ENCODE data around the gene AASDHPPT.

AASDHPPT gene

DNA sequence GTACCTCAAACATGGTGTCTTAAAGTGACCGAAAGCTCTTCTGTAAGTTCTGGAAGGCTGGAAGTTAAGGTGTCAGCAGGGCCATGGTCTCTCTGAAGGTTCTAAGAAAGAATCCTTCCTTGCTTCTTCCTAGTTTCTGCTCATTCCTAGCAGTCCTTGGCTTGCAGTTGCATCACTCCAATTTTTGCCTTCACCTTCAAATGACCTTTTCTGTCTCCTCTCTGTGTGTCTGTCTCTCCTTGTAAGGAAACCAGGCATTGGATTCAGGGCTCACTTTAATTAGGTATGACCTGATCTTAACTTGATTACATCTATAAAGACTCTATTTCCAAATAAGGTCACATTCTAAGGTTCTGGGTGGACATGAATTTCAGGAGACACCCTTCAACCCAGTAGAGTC lies 8.7 kb downstream of the AASDHPPT start:
- in situ Hi-C loops (cut with HindIII; ENCODE audit: low sequenced_read_pairs): no loop called here

DNA sequence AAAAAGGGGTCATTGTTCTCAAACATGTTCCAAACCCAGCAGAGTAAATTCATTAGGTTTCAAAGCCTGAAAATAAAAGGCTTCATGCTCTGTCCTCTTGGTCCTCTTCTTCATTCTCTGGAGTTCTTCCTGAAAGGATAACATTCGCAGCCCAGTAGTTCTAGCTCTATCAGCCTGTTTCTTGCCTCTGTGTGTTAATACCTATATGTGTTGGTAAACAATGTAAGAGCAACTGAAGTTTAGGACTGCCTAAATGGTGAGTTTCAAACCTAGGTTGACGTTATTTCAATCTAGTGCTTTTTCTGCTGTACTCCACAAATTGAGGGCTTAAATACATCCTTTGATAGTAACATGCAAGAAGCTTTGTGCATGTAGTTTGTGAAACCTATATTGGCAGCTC lies 9.4 kb downstream of the AASDHPPT start:
- in situ Hi-C loops (cut with HindIII; ENCODE audit: low sequenced_read_pairs): no loop called here

DNA sequence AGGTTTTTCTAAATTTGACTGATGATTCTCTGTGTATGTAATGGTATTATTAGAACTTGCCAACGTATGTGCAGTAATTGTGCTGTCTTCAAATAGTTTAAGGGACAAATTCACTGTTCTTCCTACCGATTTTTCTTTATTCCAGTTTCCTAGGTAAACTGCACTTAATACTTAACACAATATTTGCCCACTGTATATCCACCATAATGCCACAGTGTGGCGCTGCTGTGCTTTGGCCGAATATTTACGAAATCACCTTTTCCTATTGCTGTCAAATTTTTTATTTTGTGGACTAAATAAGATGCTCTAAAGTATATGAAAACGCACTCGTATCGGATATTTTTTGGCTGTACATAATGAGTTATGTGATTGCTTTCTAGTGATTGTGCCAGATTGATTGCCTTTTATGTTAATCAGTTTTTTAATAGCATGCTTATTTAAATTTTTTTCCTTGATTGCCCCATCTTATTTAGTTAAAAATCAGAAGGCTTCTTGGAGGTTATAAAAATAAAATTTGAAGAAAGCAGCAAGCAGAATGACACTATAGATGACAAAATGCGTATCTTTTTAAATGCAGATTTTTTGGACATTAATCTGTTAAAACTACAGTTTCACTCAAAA lies 10.5 kb downstream of the AASDHPPT start:
- in situ Hi-C loops (cut with HindIII; ENCODE audit: low sequenced_read_pairs): no loop called here

DNA sequence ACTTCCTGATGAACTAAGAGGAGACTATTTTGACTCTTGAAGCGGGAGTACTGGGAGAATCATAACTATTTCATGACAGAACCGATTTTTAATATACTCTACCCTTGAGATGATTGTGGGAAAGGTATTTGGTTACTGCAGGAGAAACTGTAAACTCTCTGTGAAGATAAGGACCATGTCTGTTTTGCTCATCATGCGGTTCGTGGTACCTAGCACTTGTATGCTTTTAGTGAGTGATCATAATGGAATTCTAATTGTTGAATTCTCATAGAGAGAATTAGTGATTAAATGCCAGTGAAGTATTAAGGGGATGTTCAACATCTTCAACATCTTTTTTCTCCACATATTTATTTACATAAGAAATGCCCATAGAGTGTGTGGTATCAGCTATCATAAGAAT lies 11.4 kb downstream of the AASDHPPT start:
- in situ Hi-C loops (cut with HindIII; ENCODE audit: low sequenced_read_pairs): no loop called here

DNA sequence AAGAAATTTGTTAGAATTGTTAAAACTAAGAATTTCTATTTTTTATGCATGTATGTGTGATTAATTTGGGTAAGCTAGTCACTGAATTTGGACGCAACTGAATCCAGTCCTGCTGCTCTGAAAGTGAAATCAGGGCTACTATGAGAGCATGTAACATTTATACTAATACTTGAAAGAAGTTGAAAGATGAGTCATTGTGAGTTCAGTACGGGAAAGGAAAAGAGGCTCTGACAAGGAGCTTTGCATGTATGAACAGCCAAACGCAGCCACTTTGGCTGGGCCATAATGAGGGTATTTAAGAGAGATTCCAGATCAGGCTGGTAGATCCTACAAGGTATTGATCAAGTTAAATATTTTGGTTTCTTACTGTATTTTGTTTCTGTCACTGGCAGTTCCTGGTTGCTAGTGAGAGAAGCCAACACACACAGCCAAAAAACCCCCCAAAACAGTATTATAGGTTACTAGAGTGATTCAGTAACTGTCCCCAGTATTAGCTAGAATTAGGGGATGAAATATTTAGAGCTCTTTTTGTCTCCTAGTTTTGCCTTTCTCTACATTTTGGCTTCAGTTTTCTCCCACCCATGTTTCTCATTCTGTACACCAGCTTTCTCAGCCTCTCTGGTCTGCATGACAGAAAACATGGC lies 14.1 kb downstream of the AASDHPPT start:
- in situ Hi-C loops (cut with HindIII; ENCODE audit: low sequenced_read_pairs): no loop called here

DNA sequence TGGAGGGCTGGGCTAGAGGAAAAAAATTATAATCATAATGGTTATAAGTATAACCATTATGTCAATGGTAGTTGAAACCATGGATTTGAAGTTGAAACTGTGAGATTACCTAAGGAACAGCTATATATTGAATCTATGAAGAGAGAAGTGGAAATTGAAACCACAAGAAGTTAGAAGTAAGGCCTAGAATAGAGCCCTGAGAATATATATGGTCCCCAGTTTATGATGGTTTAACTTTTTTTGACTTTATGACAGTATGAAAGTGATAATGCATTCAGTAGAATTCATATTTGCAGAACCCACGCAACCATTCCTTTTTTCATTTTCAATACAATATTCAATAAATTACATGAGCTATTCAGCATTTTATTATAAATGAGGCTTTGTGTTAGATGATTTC lies 15.0 kb downstream of the AASDHPPT start:
- in situ Hi-C loops (cut with HindIII; ENCODE audit: low sequenced_read_pairs): no loop called here

DNA sequence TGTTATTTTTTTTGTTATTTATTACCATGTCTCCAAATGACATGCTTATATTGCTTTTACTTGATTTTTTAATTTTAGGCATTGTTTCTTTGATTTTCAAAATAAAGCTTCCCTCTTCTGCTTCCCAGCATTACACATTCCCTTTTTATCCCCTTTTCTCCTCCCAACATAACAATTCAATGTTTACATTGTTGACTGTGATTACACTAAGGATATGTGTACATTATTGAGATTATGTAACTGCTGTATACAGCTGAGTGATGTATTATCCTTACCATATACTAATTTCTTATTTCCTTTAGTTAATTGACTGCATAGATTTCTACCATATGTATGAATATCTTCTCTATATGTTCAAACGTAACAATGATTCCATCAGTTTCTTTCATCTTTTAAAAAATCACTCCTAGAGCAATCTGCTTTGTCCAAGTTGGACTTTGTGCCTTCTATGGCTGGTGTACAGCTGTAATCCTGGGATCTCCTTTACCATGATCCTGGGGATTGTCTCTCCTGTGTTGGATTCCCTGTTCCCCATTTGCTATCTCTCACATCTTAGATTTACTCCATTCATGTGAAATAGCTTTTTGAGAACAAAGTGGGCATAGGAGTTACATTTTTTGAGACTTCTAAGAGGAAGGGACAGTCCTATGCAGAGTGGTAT lies 21.6 kb downstream of the AASDHPPT start:
- in situ Hi-C loops (cut with HindIII; ENCODE audit: low sequenced_read_pairs): no loop called here

DNA sequence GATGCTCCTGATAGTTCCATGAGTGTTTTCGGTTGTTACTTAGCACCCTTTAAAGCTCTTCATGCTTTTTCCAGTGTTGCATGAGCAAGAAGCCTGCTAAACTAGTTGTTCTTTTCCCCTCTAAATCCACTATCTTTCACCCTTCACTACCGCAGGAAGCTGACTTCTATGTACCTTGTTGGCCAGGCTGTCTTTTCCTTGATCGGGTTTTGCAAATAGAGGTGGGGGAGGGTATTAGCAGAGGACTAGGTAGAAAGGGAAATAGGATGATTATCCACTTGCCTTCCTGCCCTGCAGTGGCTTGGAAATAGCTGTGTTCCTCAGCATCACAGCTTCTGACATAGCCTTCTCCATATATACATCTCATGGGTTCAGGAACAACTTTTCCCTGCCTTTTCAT lies 23.9 kb downstream of the AASDHPPT start:
- in situ Hi-C loops (cut with HindIII; ENCODE audit: low sequenced_read_pairs): no loop called here

DNA sequence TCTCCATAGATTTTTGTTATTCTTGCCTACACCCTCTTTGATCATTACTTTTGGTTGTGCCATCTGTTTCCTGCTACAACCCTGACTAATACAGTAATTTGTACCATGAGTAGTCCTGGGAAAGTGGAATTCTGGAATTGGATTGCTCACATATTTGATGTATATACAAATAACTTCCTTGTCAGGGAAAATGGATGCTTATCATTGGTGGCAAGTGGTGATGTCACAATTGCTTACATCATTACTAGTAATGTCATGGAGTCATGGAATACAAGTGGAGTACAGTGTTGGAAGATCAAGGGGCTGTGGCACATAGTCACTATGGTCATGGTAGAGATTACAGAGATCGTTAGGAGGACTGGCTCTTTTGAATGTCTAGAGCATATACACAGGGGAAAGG lies 24.4 kb downstream of the AASDHPPT start:
- in situ Hi-C loops (cut with HindIII; ENCODE audit: low sequenced_read_pairs): no loop called here

DNA sequence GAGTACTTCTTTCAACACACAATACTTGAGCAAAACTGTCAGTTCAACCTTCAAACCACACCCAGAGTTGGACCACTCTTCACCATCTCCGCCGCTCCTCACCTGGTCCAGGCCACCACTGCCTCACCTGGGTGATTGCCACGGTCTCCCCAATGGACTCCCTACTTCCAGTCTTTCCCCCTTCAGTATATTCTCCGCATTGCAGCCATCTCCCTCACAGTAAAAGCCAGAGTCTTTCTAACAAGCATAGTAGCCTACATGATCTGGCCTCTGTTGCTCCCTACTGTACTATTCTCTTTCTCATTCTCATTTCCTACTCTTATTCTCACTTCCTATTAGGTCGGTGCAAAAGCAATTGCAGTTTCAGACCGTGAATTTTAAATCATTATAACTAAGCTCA lies 28.5 kb downstream of the AASDHPPT start:
- in situ Hi-C loops (cut with HindIII; ENCODE audit: low sequenced_read_pairs): no loop called here

DNA sequence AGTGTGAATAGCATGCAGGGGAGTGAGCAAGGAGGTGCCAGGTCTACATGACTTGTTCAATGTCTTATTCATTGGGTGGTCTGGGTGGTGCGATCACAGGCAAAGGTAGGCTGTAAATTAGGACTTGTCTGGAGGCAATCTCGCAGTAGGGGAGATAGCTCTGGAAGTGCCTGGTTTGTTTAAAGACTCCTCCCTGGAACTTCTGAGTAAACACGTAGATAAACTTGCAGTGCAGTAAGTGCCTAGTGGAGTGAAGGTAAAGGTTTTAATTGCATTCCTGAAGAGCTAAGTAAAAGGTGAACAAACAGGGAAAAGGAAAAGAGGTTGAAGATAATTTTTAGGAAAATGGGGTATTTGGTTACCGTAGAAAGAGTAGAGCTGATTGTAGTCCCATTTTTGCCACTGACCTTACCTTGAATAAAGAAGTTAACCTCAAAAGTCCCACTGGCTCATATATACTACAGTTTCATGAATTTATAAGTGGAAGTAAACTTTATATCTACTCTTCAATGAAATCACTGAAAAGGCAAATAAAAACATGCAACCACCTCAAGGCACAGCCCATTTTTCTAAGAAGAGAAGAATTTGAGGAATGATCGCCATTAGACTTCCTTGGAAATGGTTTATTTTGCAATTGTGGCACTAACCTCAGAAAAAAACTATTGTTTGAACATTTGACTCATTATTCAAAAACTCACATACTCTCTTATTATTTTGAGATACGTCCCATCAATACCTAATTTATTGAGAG lies 44.3 kb downstream of the AASDHPPT start:
- in situ Hi-C loops (cut with HindIII; ENCODE audit: low sequenced_read_pairs): no loop called here

DNA sequence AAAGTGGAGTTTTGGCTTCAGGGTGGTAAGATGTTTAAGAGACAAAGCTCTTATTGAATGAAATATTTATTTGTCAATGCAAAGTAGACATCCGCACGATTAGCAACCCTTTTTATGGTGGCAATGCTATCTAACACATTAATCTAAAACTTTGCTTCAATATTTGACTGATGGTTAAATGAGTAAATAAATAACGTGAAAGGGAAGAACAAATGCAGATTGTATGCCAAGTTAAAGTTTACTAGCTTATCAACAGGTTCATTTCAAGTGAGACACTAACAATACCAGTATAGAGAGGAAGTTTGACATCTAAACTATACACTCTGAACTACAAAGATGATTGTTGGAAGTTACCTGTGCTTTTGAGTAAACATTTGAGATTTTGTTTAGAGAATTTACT lies 50.1 kb downstream of the AASDHPPT start:
- in situ Hi-C loops (cut with HindIII; ENCODE audit: low sequenced_read_pairs): no loop called here

DNA sequence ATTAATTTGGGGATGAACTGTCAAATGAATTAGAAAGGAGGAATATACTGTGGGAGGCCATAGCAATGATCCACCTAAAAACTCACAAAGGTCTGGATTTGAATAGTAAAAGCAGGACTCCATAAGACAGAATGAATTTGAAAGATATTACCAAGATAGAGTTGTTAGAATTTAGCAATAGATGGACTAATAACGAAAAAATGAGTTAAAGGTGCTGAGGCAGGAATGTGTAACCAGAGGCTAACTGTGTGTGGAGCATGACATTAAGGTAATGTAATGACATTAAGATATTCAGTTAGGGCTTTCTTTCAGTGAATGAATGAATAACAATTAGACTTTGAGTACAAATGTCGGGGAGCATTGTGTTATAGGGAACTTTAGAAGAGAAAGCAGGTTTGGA lies 51.3 kb downstream of the AASDHPPT start:
- in situ Hi-C loops (cut with HindIII; ENCODE audit: low sequenced_read_pairs): no loop called here

DNA sequence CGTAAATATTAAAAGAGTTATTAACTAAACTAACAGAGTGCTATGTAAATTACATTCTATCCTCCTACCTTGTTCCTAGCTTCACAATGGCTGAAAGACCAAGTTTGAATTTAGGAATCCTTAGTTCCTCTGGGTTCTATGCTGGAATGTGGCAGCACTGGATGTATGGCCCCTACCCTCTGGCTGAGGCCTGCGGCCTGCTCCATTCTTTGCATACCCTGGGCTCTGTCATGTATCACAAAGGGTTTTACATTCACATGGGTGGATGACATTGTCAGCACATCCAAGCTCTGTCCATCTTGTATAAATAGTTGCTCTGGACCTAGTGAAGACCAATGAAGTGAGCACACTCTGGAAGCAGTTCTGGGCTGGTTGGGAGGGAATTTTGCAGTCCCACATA lies 54.5 kb downstream of the AASDHPPT start:
- in situ Hi-C loops (cut with HindIII; ENCODE audit: low sequenced_read_pairs): no loop called here

DNA sequence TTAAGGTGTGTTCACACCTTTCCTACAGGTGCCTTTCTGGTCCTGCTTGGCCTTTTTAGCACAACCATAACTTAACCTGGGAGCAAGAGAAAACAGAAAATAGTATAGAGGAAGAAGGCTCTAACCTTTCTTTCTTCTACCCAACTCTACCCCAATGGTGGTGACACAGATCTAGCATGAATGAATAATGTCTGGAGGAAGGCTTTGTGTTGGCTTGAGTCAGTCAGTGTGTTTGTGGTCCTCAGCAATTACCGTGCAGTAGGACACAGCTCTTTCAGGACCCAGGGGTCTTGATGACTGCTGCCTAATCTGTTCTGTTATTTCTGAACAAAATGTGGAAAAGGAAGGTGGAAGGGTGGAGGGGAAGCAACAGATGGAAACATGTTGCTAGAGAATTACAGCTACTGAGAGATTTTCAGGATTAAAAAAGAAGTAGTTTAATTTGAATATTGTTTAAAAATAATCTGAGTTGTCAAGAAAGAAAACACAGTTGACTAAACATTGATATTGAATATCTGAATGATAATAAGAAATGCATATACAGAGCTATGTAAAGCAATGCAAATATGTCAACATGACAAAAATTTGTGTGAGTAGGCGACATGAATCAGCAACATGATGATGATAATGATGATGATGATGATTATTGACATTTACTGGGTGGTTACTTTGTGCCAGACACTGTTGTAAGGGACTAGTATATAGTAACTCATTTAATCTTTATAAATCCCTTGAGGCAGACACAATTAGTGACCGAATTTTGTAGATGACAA lies 55.3 kb downstream of the AASDHPPT start:
- in situ Hi-C loops (cut with HindIII; ENCODE audit: low sequenced_read_pairs): no loop called here

DNA sequence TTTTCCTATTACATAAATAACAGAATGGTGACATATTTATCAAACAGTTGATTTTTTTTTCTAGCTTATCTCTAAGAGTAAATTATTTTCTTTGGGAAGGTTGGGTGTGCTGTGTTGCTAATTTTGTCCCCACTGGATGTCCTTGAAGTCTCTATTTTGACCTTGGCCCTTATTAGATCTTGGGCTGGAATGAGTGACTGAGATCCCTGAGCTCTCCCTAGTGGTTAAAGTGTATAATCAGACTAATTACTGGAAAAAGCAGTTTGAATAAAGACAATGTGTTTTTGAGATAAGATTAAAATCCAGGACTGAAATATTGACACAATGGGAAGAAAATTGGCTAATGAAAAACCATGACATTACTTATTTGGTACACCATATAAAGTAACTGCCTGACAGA lies 56.1 kb downstream of the AASDHPPT start:
- in situ Hi-C loops (cut with HindIII; ENCODE audit: low sequenced_read_pairs): no loop called here

DNA sequence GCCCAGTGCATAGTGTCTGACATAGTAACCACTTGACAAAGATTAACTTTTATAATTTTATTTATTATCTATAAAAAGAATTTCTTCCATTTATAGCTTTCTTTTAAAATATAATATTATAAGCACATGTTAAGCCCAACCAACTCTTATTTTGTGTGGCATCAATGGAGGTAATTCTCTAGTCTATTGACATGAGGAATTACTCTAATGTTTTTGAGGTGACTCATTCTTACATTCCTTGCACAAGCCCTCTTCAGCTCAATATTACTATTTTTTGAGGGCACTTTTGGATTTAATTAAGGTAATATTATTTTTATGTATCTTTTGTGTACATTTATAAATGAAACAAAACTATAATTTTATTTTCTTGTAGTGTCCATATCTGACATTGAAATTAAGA lies 59.6 kb downstream of the AASDHPPT start:
- in situ Hi-C loops (cut with HindIII; ENCODE audit: low sequenced_read_pairs): no loop called here

DNA sequence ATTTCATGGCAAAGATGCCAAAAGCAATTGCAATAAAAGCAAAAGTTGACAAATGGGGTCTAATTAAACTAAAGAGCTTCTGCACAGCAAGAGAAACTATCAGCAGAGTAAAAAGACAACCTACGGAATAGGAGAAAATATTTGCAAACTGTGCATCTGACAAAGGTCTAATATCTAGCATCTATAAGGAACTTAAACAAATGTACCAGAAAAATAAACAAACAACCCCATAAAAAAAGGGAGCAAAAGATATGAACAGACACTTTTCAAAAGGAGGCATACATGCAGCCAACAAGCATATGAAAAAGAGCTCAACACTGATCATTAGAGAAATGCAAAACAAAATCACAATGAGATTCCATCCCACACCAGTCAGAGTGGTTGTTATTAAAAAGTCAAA lies 60.3 kb downstream of the AASDHPPT start:
- in situ Hi-C loops (cut with HindIII; ENCODE audit: low sequenced_read_pairs): no loop called here

Data from DLD1 (cell line).